Islet precursor cell (in vitro differentiated cells): ENCODE results near the gene AXIN2.

Experiments used
- DNase-seq: peaks from one replicate; pipeline ENCODE4 v3.0.0-alpha.2; 2018

Gene AXIN2

DNA sequence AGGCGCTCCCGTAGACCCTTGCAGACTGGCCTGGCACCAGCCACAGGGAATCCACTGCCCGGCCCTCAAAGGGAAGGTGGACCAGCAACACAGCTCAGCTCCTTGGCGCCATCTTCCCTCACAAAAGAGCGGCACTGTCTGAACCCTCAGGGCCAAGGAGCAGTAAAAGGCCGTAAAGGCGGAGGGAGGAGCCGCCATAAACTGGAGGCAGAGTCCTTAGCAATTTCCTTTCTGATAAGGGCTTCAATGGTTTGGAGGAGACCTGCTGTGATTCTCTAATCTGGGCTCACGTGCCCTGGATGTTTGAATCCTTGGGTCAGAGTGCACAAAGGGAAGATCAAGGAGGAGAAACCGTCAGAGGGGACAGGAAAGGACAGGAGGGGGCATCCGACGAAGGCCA is 15.5 kb upstream of the AXIN2 start:
- DNase-seq = peak; percentile 77

- DNase-seq = no peak
Observed at GRCh38 chr17:65573282-65573602, 11.8 kb upstream of the AXIN2 start.

GRCh38 chr17:65572581-65573281 is 11.3 kb upstream of the AXIN2 start:
- no peak for DNase-seq

DNA sequence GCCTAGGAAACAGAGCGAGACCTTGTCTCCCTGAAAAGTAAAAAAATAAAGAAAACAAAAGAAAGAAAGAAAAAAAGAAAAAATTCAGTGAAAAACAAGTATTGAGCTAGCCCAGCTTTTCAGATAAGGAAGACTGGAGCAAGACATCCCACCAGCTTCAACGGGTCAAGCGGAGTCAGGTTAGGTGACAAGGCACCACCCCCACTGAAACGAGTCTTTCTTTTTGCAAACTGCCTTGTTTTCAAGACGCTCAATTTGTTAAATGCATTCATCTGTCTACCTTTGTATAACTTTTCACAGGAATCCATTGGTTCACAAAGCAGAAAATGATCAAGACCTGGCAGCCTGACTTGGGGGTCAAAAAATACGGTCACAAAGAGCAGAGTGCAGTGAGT is 10.7 kb upstream of the AXIN2 start:
- DNase-seq = no peak

DNA sequence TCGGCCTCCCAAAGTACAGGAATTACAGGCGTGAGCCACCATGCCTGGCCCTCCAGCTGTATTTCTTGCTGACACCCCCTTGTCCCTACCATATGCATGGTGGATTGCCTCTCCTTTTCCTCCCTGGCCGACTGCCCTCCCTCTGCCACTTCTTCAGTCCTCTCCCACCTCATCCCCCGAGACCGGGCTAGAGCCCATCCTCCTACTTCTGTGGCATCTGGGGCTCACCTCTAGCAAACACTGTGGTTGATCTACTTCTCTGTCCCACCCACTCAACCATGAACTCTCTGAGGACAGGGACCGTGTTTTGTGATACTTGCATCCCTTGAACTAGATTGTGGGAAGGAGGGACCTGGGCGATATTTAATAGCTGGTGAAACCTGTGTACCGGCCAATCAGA is 7.5 kb upstream of the AXIN2 start:
- no peak for DNase-seq

- DNase-seq = no peak
Observed at GRCh38 chr17:65567566-65567965, 6.1 kb upstream of the AXIN2 start.

- no peak for DNase-seq
Observed at GRCh38 chr17:65565559-65565958, 4.1 kb upstream of the AXIN2 start.

GRCh38 chr17:65564793-65565192 is 3.3 kb upstream of the AXIN2 start:
- no peak for DNase-seq

- no peak for DNase-seq
Observed at GRCh38 chr17:65562206-65562531, 721 bp upstream of the AXIN2 start.

- peak; percentile 98 for DNase-seq
Observed at GRCh38 chr17:65560628-65561451, 608 bp downstream of the AXIN2 start.

DNA sequence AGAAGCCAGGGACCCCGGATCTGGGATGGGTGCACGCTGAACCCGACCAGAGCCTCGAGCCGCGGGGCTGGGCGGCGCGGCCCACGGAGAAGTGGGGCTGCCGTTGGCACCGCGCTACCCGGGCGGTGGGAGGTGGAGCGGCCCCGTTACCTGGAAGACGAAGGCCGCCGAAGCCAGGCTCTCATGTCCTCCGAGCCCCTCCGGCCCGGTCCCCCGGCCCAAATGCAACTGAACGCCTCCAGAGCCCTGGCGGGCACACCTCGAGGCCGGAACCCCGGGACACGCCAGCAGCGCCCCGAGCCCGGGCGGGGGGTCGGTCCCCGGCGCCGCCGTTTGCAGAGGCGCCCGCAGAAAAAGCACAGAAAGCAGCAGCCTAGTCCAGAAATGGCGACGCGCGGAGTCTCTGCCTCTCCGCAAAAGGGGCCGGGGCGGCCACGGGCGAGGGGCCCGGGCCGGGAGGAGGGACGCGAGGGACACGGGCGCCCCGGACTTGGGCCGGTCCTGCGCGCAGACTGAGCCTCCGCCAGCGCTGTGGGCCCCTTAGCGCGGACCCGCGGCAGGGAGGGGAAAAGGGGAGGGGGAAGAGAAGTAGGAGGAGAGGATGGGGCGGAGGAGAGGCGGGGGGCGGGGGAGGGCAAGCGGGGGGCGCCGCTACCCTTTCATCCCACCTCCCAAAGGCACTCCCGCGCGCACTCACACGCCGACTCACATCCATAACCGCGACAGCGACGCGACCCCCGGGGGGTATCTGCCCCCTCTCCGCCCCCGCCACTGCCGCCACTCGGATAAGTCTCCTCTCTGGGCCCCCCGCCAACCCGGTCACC is 1.4 kb downstream of the AXIN2 start:
- peak; percentile 86 for DNase-seq

- no peak for DNase-seq
Observed at GRCh38 chr17:65559461-65559803, 2.0 kb downstream of the AXIN2 start.

DNA sequence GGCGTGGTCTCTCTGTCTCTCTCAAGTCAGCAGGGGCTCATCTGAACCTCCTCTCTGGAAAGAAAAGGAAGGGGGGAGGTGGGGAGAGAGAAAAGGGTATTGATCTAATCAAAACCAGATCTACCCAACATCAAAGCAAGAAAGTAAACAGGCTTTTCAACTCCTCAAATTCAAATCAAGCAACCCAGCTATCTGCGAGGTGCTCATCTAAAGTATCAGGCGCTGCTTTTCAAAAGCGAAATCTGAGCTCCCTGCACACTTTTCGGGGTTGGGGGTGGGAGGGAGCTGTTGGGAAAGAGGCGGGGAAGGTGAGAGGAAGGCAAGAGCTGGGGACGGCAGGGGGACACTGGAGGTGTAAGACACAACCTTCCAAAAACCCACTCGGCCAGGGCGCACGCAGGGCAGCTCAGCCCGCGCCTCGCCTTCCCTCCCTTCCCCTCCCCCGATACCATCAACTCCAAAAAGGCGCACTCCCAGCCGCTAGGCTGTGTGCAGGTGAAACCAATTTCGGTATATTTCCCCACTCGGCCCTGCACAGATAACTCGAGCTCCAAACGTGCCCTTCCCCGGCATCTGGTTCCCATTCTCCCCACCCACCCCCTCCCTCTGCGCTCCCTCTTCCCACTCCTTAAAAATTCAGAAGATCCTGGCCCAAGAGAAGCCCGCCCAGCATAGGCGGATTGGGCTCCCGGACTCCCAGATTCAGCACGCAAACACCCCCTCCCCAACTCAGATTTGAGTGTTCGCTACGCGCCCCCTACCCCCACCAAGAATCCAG is 2.6 kb downstream of the AXIN2 start:
- no peak for DNase-seq

DNA sequence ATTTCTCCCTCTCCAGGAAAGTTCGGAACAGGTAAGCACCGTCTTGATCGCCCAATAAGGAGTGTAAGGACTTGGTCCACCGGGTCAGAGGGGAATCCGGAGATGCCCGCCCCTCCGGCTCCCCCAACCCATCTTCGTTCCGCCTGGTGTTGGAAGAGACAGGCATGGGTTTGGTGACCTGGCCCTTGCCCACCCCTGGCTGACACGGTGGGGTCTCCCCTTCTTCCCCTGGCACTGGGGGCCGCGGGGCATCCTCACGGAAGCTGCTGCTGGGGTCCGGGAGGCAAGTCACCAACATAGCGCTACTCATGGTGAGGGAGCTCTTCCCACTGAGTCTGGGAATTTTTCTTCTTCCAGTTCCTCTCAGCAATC is 3.2 kb downstream of the AXIN2 start:
- no peak for DNase-seq

DNA sequence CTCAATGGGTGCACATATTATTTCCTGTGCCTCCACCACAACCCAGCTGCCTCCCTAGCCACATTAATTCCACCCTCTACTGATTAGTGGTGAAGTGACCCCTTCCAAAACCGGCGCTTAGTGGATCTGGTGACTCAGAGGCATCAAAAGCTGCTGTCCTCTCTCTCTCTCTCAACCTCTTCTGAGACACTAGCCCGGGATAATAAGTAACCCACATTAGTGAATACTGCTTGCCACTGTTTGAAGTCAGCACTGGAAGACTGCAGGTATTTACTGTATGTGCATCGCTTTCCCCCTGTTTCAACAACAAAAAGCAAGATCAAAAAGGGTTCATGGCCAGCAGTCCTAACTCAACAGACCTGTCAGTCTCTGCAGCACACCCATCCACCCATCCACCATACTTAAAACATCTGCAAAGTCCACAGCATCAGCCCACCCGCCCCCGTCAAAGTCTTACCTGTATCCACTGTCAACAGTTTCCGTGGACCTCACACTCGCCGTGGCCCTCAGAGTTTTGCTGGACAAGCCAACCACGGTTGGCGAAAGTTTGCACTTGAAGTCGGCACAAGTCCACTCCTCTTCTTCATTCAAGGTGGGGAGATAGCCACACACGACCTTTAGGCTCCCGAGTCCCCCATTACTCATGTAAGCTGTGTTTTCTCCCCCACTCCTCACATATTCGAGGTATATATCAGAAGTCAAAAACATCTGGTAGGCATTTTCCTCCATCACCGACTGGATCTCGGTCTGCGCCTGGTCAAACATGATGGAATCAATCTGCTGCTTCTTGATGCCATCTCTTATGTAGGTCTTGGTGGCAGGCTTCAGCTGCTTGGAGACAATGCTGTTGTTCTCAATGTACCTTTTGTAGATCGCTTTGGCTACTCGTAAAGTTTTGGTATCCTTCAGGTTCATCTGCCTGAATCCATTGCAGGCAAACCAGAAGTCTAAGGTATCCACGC is 3.8 kb downstream of the AXIN2 start:
- DNase-seq = peak; percentile 81

DNA sequence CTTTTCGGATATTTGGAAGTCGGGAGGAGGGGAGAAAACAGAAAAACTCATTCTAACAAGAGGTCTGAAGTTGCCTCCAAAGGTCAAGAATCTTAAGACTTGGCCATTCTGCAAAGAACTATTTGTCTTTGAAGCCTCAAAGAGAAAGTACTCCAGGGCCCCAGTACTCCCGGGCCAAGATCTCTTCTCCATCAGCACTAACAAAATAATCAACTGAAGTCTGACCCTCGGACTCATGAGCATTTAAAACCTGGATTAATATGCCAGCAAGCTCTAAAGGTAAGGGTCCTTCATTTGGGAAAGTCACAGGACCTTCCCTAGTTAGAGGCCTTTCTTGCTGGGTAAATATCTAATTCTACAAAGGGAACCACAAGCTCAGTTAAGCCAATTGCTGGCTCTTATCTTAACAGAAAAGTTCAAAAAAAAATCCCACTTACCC is 4.5 kb downstream of the AXIN2 start:
- DNase-seq = no peak

- DNase-seq = peak; percentile 92
Observed at GRCh38 chr17:65556014-65556909, 5.2 kb downstream of the AXIN2 start.

- DNase-seq = no peak
Observed at GRCh38 chr17:65554553-65555223, 6.8 kb downstream of the AXIN2 start.

GRCh38 chr17:65553646-65554552 is 7.5 kb downstream of the AXIN2 start:
- no peak for DNase-seq
